Epidermal melanocyte (primary cell): ENCODE measurements around the gene BRI3BP.
A peak's percentile ranks its signal among the peaks of the same experiment; 100 is the strongest.
"Not testable (repeated sequence)": the region's sequence is repeated elsewhere in the genome, so short reads cannot be mapped to it uniquely, and the experiment has no call there.

Experiments used
- DNase-seq: peaks from one replicate; pipeline ENCODE4 v3.0.0; 2011; ENCODE audit warnings: low spot score; ENCODE audit not compliant: insufficient read length

Gene BRI3BP

DNA sequence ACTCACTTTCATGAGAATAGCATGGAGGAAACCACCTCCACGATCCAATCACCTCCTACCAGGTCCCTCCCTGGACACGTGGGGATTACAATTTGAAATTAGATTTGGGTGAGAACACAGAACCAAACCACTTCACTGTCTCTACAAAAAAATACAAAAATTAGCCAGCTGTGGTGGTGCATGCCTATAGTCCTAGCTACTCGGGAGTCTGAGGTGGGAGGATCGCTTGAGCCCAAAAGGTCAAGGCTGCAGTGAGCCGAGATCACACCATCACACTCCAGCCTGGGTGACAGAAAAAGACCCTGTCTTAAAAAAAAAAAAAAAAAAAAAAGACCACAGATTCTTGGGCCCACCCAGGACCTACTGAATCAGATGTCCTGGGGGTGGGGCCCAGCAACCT is 28.3 kb downstream of the BRI3BP start:
- DNase-seq: no peak

DNA sequence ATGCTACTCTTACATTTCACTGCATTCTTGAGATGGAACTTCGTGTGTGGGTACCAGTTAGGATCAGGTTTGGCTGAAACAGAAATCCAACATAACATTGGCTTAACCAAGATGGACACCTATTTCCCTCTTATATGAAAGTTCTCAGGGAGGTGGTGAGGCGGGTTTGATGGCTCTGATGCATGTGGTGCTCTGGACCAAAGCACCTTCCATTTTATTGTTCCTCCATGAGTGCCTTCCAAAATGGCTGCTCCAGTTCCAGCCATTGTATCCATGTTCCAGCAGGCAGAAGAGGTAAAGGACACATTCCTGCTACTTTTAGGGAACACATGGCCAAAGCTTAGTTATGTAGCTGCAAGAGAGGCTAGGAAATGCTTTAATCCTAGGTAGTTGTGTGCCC is 29.6 kb downstream of the BRI3BP start:
- no peak for DNase-seq

DNA sequence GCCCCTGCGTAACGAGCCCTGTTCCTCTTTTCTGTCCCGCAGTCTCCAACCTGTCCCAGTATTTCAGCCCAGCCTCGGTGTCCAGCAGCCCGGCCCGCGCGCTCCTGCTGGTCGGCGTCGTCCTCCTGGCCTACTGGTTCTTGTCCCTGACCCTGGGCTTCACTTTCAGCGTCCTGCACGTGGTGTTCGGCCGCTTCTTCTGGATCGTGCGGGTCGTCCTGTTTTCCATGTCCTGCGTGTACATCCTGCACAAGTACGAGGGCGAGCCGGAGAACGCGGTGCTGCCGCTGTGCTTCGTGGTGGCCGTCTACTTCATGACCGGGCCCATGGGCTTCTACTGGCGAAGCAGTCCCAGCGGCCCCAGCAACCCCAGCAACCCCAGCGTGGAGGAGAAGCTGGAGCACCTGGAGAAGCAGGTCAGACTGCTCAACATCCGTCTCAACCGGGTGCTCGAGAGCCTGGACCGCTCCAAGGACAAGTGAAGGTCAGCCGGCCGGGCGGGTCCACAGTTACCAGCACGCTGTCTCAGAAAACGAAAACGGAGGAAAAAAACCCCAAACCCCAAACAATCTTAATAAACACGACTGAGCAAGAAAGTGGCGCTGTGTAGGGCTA is 31.6 kb downstream of the BRI3BP start:
- no peak for DNase-seq

DNA sequence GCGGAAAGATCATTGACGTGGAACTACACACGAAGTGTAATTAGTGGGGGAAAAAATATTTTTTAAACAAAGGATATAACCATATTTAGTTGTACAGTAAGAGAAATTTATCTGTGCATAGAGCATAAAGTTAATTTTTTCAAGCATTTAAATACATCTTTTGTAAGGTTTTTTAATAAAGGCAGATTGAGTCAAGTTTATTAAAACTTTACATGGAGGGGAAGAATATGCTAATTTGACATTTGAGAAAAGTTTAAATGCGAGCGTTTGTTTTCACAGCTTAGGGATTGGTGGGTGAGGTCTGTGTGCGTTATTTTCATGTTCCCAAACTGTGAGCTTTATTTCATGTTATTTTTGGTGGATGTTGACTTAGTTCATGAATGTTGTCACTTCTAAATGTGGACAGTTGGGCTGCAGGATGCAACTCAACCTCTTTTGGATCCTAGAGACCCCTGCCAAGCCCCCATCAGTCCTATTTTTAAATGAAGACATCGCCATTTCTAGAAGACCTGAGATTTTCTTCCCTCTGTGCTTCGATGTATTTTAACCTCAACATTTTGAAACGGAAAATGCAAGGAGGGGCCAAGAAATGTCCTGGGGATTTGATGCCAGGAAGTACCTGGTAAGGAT is 32.3 kb downstream of the BRI3BP start:
- no peak for DNase-seq

DNA sequence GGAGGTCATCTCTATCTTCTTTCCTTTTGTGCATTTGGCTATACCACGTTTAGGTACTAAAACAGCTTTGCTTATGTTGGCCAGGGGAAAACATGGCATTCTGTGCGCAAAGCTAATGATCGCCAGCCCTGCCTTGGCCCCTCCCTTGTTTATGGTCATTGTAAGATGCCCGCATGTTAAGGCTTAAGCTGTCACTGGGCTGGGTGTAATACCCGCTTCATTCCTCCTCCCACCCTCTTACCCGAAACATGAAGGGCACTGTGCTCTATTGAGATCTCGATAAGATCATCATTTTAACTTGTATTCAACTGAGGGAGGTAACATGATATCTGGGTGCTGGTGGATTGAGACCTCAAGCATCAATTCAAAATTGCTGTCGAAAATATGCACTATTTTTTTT is 34.7 kb downstream of the BRI3BP start:
- DNase-seq: no peak

DNA sequence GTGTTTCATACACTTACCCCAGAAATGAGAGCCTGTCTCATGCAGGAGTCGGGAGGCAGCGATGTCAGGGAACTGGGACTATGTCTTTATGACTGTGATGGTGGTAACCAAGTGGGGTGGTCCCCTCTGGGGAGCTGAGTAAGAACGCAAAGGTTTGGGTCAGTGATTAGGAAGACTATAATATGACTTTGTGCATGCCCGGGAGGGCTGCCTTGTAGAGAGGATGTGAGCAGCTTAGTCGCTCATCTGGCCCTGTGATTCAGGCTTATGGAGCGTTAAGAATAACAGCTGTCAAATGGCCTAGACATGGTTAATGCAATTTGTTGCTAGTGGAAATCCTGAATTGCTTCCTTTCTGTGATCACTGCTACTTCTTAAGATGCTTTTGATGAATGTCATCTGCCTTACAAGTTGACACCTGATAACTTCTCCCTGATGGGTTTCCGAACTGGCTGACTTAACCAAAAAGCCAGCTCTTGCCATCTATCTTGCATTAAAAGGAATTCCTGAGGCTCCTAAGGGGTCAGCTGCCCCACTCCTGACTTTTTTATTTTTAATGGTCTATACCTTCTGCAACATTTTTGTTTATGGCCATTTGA is 36.4 kb downstream of the BRI3BP start:
- no peak for DNase-seq

DNA sequence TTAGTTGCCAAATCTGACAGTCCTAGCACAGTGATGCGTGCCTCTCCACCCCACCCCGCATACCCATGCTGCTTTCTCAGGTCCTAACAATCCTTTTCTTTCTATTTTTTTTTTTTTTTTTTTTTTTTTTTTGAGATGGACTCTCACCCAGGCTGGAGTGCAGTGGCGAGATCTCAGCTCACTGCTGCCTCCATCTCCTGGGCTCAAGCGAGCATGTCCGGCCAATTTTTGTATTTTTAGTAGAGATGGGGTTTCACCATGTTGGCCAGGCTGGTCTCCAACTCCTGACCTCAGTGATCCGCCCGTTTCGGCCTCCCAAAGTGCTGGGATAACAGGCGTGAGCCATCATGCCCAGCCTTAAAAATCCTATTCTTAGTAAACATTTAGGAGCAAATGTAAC is 38.0 kb downstream of the BRI3BP start:
- not testable (repeated sequence) for DNase-seq

DNA sequence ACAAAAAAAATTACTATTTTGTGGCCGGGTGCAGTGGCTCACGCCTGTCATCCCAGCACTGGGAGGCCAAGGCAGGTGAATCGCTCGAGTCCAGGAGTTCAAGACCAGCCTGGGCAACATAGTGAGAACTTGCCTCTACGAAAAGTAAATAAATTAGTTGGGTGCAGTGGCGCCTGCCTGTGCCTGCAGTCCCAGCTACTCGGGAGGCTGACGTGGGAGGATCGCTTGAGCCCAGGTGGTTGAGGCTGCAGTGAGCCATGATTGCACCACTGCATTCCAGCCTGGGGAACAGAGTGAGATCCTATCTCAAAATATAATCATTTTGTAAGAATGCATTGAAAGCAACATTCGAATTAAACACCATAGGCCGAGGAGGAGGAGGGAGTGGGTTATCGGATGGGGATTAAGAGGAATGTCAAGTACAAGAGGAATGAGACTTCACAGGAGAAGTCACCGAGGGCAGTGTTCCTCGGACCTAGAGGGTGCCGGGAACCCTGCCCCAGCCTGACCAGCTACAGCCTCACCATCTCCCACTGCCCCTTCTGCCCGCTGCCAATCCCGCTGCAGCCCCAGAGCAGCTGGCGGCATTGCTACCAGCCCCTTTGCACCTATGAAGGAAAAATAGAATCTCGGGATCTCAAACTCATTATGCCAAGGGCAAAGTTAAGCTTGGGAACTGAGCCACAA is 39.2 kb downstream of the BRI3BP start:
- no peak for DNase-seq

DNA sequence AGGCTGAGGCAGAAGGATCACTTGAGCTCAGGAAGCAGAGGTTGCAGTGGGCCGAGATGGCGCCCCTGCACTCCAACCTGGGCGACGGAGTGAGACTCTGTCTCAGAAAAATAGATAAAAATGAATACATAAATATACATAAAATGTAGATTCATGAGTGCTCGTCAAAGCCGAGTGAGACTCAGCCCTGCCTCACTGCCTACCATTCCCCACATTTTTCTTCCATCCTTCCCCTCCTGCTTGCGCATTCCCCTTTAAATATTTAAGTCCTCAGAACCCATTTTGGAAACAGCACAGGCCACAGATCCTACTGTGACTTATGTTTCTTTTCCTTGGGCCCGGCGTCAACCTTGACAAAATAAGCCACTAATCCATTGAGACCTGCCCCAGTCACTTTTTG is 39.8 kb downstream of the BRI3BP start:
- DNase-seq: no peak

DNA sequence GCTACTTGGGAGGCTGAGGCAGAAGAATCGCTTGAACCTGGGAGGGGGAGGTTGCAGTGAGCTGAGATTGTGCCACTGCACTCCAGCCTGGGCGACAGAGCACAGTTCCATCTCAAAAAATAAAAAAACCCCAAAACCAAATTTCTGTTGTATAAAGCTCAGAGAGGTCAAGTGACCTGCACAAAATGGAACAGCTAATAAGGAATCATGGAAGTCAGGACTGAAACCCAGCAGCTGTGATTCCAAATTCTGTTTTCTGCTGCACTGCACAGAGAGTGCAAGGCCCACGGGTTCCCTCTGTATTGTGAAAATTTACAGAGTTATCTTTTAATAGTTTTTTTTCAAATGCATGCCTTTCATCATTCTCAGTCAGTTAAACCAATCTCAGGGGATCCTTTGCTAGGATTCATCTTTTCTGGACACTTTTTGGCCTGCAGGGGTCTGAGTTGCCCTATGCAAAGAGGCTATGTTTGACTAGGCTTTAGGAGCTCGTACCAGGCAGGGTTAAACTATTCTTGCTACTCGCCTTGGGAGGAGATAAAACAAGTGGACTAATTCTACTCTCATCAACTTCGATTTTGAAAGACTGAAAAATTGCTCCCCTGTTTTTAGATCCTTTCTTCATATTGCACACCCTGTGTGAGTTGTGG is 45.7 kb downstream of the BRI3BP start:
- no peak for DNase-seq

DNA sequence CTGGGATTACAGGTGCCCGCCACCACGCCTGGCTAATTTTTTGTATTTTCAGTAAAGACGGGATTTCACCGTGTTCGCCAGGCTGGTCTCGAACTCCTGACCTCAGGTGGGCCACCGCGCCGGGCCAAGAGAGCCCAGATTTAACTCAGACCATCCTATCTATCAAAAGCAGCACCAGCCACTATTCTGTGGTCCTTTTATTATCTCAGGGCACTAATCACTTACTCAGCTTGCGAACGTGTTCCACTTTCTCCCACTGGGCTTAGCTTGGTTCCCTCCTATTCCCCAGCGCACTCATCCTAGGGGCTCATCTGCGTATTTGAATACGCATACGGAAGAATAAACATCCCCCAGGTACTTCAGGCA is 55.6 kb downstream of the BRI3BP start:
- no peak for DNase-seq

DNA sequence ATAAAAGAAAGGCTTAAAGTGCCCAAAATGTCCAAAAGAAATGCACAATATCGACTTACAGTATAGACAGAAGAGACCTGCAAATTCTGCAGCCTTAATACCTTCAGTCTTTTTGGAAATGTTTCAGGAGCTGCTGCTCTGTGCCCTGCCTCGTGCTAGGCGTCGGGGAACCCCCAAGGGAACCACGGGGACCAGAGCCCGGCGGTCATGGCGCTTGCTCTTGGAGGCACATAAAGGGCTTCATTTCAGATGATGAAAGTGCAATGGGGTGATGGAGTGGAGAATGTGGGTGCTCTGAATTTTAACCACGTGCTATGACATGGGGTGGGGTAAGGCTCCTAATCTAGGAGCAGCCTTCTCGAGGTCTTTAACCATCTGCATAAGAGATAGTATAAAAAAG is 57.0 kb downstream of the BRI3BP start:
- no peak for DNase-seq

DNA sequence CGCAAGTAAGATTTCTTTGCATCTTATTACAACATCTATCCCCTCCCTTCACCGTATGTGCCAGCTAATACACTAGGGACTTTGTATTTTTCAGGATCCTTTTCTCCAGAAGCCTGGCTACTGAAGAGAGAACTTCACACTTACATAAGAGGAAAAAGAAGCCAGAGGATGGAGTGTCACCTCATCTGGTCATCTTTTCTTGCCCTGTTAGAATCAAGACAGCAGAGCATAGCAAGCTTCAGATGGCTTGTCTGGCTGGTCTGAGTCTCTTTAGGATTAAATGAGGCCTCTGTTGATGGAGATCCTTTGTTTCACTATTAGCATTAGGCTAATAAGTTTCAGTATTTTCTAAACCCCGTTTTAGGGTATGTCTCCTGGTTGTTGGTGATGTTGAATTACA is 57.4 kb downstream of the BRI3BP start:
- no peak for DNase-seq

DNA sequence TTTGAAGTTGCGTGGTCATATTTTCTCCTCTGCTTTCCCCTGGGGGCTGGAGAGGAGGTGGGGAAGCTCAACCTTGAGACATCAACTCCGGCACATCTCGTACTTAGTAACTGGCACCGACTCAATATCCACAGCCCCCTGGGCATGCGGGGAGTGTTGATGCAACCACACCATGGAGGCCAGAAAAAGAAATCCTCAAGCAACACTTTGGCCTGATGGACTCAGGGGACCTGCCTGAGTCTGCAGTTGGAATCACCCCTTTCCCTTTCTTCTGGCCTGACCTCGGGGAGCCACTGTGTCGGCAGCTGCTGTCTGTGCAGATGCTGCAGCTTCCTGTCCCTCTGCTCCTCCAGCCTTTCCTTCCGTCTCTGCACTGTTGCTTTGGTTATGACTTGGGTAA is 60.4 kb downstream of the BRI3BP start:
- no peak for DNase-seq

DNA sequence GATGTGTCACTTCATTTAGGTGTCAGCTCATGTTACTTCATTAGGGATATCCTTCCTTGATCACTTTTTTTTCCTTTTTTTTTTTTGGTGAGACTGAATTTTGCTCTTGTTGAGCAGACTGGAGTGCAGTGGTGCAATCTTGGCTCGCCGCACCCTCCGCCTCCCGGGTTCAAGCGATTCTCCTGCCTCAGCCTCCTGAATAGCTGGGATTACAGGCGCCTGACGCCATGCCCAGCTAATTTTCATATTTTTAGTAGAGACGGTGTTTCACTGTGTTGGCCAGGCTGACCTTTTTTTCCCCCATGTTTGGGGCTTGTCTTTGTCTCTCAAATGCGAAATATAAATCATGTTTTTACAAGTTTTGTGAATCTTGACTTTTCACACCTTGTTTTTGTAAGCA is 62.1 kb downstream of the BRI3BP start:
- DNase-seq: no peak

DNA sequence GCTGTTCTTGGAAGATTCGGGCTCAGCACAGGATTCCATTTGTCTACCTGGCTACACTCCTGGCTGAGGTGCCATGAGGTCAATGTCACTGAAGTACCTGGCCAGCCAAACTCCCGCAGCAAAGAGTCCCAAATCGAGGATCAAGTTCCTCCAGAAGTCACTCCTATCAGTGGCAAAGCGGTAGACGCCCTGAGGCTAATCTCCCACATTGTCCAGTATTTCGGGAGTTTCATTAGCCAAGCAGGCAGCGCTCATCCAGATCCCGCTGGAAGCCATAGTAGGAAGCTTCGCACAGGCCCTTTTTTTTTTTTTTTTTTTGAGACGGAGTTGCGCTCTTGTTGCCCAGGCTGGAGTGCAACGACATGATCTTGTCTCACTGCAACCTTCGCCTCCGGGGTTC is 62.9 kb downstream of the BRI3BP start:
- DNase-seq: no peak

DNA sequence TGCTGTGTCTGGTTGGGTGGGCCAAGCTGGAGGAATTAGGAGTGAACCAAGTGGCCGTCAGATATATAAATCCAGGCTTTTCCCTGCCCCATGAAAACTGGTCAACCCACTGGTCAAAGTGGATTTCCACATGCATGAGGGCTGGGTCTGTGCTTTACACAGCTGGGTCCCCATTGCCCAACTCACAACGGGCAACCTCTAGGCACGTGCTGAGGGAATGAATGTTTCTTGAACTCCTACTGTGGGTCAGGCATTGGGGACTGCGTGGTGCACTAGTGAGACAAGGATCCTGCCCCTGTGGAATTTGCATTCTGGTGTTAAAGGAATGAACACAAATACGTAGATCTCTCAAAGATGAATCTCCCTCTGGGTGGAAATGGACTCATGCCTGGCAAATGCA is 64.3 kb downstream of the BRI3BP start:
- DNase-seq: no peak

DNA sequence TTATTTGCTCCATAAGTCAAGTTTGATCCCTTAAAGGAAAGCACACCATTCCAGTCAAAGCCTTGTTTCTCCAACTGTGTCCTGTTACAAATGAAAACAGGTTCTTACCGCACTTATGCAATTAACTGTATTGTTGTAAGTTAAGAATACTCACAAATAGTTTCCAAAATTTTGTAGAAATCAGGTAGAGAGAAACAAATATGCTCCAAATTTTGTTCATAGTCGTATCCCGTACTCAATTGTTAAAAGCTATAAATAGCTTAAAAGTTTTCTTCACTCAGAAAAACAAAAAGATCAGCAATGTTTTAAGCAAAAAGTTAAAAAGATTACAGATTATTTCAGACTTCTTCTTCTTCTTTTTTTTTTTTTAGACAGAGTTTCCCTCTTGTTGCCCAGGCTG is 67.8 kb downstream of the BRI3BP start:
- DNase-seq: no peak

DNA sequence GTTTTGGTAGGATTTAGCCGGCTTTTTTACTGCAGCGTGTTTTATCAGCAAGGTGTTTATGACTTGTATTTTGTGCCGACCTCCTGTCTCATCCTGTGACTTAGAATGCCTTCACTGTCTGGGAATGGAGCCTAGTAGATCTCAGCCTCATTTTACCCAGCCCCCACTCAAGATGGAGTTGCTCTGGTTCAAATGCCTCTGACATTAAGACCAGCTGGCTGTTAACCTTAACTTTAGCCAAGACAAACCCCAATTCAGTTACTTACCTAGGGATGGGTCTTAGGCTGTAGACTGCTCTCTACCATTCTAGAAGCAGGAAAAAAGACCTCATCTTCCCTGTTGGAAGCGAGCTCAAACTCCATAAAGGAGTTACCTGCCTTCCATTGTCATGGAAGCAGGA is 70.1 kb downstream of the BRI3BP start:
- DNase-seq: not testable (repeated sequence)

DNA sequence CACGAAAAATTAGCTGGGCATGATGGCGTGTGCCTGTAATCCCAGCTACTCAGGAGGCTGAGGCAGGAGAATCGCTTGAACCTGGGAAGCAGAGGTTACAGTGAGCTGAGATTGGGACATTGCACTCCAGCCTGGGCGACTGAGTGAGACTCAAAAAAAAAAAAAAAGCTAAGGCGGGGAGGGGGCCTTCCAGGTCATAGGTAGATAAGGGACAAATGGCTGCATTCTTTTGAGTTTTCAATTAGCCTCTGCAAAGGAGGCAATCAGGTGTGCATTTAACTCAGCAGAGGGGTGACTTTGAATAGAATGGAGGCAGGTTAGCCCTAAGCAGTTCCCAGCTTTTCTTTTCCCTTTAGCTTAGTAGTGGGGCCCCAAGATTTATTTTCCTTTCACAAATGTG is 71.0 kb downstream of the BRI3BP start:
- no peak for DNase-seq

DNA sequence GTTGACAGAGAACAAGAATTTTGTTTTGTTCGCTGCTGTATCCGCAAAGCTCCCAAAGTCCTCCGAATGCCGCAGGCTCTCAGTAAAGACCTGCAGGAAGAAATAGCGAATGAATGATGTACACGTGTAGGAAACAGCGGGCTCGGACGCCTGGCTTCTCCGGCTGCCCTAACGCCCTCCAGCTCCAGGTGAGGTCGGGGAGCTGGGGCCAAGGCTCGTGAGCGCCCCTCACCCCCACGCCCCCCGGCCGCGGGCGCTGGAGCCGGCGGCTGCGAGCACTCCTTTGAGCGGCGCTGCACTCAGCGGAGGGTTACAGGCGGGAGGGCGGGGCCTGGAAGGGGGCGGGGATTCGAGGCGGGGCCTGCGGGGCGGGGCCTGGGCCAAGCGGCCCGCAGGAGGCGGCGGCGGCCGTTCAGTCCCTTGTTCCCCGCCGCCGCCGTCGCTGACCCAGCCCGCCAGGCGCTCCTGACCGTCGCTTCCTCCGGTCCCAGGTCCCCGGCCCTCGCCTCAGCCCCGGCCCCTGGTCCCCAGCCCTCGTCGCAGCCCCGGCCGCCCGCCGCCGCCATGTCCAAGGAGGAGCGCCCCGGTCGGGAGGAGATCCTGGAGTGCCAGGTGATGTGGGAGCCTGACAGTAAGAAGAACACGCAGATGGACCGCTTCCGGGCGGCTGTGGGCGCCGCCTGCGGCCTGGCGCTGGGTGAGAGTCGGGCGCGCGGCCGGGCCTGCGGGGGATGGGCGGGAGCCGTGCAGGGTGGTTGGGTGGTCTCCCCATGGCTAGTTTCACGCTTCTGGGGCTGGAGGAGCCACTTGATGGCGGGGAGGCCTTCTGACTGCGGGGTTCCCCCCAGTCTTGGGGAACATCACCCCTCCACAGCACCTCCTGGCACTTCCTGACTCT is 71.8 kb downstream of the BRI3BP start, which contains the start of gene AACS:
TSS of gene AACS (plus strand) at position 415 of the 898 bp plus-strand sequence. CDS start at position 565, 150 bp downstream.
- DNase-seq: peak; percentile 91
